ENCODE data around the gene UST.
"Not testable (repeated sequence)": the region's sequence is repeated elsewhere in the genome, so short reads cannot be mapped to it uniquely, and the experiment has no call there.

Gene UST

DNA sequence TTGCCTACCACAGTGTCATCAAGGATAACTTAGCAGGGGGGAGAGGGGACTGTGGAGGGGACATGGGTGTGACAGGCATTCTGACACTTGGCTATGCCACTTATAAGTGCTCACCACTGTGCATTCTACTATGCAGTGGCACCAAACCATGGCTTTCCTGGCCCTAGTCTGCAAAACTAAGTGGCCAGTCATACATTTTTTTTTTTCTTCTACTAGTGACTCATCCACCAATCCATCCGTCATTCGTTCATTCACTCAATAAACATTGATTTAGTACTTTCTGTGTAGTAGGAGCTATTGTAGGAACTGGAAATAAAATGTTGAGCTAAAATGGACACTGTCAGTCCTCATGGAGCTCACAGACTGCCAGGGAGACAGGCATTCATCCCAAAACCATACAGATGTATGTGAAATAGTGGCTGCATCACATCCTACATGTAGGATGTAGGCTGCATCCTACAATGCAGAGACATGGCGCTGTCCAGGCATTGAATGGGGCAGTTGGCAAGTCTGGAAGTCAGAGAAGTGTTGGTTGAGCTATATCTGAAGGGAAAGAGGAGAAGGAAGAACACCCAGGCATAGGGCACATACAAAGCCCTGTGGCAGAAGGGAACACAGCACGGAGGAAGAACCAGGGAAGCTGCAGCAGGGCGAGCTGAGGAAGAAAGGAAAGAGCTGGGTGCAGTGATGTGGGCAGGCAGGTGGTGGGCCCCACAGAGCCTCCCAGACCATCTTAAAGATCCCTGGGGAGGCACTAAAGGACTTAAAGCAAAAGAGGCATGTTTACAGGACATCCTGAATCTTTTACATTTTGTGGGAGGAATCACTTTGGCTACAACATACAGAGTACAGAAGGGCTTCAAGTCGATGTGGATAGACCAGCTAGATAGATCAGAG is 224.4 kb downstream of the UST start:
- no peak for DNase-seq

DNA sequence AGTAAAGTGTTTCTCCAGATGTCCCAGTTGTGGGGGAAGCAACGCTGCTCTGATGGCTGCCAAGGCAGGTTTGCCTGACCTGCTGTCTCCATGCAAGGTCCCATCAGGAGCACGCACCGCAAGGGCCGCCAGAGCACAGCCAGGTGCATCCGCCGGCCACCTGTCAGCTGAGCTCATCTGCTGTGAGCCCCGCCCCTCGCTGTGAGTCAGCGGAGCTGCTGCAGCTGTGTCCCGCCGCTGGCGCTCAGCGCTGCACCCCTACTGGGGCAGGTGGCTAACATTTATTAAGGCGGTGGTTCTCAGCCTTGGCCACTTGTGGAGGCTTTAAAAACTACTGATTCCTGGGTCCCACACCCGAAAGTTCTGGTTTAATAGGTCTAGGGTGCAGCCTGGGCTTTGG is 225.7 kb downstream of the UST start:
- DNase-seq: peak in 1 of 56 donors; percentile 10

DNA sequence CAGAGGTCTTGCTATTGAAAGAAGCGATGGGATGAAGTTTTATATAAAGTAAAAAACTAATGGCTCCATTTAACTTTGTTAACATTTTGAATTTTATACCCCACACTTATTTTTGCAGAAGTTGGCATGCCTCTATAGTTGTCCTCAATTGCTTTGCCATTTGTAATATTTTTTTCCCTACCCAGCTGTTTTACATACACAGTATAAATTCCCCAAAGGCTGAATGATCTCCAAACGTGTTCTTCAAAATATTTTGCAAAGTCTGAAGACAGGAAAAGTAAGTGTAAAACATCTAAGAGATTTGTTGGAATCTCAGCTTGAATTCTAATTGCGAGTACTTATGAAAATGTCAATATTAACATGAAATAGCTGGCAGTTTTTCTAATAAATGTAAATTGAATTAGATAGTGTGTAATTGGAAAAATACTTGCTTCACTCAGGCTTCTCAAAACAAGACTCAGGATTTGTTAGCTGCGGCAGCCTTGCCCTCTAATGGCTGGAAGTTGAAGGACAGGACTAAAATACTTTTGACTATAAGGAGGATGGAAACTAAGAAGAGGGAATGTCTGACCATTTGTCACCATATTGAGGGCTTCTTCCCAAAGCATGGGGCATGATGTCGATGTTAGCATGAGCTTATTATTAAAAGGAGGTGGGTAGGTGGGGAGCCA is 226.8 kb downstream of the UST start:
- peak in 18 of 56 donors; percentile 3 to 56 (median 12) for DNase-seq

DNA sequence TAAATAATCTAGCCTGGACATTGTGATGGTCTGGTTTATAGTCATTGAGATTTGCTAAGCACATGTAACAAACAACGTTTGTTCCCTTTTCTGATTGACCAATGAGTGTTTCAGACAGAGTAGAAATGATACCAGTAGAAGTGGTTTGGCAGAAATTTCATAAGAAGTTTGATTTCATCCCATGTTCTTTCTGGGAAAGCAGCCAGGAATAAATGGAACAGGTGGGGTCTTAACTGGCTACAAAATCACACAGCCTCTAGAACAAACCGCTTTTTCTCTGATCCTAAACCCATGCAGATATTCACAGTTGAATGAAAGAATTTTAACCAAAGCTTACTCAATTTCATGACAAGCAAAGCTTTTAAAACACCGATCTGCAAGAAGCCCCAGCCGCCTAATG is 227.5 kb downstream of the UST start:
- no peak for DNase-seq

DNA sequence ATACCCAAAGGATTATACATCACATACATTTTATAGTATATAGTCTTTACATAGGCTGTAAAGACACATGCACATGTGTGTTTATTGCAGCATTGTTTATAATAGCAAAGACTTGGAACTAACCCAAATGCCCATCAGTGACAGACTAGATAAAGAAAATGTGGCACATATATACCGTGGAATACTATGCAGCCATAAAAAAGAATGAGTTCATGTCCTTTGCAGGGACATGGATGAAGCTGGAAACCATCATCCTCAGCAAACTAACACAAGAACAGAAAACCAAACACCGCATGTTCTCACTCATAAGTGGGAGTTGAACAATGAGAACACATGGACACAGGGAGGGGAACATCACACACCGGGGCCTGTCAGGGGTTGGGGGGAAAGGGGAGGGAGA is 231.5 kb downstream of the UST start:
- not testable (repeated sequence) for DNase-seq

DNA sequence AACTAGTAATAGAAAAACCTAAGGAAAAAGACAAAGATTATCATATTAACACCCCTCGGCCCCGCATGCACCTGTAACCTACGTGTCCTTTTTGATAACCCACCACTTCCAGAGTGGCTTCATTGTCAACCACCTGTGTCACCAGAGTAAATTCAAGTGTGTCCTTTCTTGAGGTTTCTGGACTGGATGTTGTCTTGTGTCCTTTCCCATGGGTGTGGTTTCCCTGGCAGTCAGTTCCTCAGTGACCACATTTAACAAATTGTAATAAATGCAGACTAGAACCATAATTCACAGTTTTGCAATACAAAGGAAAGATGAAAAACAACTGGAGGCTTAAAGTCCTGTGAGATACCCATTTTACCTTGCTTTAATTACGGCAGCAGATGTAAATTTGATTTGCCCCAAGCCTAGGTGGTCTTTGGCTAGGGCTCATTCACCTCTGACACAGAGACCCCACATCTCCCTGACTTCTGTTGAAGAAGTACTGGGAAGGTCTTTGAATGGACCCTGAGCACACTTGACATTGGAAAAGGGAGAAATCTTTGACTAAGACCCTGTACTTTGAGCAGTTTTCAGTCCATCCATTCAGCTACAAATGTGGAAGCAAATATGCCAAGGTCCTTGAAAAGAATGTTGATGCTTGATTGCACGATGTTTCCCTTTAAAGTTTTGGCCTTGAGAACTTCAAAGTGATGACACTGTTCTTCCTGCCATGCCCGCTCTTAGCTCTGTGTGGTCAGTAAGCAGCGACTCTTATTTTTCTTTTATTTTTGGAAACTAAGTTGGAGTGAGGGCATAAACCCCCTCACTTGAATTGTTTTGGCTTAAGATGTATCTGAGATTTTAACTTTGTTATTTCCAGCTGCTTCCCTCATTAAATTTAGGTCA is 232.4 kb downstream of the UST start:
- DNase-seq: no peak

DNA sequence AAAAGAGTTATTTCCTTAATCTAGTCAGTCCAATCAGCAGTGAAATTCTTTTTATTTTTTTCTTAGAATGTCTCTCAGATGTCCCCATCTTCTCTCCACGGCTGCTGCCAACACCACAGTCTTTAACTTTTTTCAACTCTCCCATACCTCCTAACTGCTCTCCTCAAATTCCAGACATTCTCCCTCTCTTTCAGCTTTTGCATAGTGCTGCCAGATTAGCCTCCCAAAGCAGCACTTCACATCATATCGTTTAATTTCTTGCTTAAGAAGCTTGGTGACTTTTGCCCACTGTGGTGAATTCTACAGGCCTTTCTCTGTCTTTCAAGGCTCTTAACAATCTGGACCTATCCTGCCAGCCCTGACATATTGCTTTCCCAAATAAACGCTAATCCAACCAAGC is 233.4 kb downstream of the UST start:
- no peak for DNase-seq

DNA sequence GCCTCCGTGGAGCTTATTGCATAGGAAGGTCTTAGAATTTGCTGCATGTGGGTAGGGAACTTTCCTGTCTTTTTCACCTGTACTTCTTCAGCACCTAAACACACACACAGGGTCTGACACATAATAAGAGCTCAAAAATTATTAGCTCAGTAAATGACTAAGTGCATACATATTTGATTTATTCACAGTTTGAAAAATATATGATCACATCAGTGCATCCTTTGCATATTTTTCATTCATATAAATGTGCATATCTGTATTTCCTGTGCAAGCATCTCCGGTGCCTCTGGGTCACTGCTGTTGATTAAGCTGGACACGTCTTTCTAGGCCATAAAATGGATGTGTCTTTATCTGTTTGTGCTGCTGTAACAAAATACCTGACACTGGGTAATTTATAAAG is 234.7 kb downstream of the UST start:
- no peak for DNase-seq

DNA sequence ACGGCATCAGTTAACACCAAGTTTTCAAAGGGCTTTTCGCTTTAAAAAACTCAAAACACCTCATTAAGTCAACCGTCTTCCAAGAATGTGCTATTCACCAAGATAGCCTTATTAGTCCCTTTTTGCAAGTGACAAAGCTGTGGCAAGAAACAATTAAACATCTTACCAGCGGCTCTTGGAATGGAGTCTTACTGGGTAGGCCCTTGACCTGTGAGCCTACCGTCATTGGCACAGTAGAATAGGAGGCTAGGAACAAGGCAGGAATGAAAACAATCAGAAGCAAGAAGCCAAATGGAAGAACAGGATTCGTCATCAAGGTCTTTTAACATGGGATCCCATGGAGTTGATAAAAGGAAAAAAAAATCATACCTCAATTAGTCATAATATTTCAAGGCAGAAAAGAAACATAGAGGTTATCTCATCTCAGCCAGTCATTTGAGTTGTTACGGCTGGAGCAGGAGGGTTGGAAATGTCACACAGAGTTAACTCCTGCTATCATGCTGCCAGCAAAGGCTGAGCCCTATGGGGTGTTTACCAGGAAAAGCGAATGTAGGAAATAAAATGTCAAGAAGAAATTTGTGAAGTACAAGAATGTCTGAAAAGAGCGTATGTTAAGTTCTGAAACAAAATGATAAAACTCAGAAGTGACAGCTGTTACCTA is 236.4 kb downstream of the UST start:
- no peak for DNase-seq

DNA sequence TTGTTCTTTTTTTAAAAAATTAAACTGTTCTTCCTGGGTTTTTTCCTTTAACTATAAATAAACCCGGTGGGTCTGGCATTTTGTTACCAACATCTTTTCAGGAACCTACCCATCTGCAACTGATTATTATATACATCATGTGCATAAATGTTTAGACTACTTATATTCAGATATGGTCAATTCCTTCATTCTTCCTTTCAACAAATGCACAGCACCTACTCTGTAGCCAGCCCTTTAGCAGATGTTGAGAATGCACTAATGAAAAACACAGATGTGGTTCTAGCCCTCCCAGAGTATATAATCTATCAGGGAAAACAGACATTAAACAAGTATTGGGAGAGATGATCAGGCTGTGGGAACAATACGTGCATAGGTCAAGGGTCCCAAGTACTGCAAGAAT is 237.1 kb downstream of the UST start:
- DNase-seq: no peak

DNA sequence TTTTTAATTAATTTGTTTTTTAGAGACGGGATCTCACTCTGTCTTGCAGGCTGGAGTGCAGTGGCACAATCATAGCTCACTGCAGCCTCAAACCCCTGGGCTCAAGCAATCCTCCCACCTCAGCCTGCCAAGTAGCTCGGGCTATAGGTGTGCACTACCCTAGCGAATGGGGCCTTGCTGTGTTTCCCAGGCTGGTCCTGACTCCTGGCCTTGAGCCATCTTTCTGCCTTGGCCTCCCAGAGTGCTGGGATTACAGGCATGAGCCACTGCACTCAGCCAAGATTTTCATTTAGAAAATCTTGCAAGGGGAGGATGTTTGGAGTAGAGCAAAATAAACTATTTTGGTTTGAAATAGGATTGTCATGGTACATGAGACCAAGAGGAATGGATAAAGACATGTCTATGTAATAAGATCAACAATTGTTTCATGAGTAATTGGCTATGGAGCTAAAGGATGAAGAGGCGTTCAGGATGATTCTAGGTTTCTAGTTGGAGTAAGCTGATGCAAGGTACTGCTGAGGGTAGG is 237.8 kb downstream of the UST start:
- DNase-seq: no peak

DNA sequence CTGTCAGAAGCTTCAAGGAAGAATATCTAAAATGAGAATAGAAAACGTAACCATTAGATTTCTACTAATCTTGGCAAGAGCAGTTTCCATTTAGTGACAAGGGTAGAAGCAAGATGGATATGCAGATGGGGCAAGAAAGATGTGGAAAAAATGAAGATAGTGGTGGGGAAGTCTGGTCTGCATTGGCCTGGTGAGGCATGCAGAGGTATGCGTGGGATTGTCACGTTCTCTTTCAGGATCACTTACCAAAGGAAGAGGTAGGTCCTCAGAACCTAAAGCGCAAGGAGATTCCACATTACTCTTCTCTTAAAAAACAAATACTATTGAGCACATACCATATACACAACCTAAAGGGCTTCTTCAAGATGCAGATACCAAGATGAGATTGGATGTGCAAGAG is 238.7 kb downstream of the UST start:
- DNase-seq: no peak

DNA sequence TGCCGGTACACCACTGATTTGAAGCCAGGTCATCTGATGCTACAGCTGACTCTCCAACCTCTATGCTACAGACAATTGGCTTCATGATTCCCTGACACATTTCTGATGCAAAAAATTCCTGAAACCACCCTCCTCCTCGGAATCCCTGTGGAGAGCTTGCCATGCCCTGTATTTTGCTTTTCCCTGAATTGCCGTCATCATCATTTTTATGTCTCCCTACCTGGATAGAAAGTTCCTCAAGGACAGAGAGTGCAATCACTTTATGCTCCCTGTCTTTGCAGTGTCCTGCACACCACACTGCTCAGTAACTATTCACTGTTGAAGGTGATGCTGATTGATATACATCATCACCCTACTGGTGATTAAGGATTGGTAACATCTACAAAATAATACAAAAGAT is 239.8 kb downstream of the UST start:
- no peak for DNase-seq

DNA sequence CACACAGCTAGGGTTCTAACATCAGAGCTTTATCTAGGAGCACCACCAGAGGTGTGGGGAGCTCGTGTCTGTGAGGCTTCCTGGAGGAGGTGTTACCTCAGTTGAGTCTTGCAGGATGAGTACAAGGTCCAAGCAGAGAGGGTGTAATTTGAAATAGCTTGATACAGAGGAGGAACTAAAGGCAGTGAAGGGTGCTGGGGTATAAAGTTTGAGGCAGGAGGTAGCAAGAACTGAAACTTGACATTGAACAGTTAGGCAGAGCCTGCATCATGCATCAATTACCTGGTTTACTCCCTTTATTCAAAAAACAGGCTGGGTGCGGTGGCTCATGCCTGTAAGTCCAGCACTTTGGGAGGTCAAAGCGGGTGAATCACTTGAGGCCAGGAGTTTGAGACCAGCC is 241.2 kb downstream of the UST start:
- DNase-seq: no peak

DNA sequence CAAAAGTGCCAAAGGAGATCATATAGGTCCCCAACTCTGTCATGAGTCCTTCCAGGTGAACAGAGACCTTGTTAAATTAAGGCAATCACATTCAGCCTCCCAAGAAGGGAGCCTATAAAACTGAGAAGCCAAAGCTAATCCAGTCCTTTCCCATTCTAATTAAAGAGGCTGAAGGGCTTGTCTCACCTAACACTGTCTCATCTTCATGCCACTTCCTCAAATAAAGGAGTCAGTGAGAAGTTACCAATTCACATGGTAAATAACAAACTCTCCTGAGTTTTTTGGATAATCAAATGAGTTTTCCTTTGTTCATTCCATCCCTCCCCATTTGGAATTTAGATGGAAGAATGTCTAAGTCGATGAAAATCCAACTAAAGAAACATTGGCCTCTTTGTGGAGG is 242.8 kb downstream of the UST start:
- no peak for DNase-seq

DNA sequence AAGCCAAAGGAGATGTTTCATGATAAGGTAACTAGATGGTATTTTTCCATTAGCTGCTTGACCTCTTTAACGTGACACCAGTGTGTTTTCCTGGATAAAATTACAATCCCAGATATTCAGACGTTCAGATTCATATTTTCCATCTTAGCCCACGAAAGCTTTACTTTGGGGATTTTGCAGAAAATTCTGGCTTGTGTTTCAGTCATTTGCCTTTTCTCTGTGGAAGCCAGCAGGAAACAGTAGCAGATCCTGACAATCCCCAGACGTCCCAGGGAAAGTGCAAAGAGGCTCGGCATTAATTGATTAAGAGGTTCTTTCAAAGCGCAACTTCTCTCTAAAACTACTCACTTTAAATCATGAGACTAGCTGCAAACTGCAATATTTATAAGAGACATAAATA is 243.6 kb downstream of the UST start:
- no peak for DNase-seq

DNA sequence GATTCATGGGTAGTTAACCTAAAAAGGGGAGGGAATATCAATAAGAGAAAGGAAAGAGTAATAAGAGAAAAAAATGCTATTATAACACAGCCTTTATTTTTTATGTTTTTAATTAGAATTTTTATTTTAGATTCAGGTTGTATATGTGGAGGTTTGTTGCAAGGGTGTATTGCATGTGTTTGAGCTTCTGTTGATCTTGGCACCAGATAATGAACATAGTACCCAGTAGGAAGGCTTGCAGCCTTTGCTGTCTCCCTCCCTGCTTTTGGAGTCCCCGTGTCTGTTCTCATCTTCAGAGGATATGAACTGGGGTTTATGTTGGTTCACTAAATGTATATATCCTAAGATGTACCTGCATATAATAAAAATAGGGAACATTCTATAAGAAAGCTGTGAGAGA is 250.0 kb downstream of the UST start:
- no peak for DNase-seq

DNA sequence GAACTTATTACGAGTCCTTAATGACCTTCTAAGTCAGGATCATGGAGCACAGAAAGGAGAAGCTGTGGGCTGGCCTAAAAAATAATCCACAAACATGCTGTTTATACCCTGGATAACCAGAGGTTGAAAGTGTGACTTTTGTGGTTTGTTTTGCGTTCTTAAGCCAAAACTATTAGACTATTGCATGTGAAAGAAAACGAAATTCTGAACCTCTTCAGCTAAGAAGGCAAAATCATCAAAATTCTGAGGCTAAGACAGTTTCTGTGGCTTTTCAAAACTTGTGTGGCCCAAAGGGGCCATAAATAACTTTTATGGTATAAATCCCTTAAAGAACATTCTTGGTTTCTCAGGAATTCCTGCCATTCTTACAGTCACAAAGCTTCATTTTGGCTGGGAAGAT is 251.0 kb downstream of the UST start:
- DNase-seq: no peak

DNA sequence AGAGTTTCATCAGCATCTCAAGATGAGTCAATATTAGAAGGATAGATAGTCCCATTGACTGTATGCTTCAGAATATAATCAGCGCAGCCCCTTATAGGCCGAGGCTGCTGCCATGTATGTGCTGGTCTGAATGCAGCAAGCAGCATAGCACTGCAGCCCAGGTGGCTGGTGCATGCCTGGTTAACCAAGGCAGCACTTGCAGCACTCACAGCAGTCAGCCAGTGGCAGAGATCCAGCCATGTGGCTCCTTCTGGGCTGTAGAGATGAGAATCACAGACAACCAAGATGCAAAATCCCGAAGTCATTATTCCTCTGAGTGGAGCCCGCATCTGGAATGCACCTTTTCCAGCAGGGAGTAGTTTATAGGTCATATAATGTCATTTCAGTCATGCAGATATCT is 251.9 kb downstream of the UST start:
- no peak for DNase-seq

DNA sequence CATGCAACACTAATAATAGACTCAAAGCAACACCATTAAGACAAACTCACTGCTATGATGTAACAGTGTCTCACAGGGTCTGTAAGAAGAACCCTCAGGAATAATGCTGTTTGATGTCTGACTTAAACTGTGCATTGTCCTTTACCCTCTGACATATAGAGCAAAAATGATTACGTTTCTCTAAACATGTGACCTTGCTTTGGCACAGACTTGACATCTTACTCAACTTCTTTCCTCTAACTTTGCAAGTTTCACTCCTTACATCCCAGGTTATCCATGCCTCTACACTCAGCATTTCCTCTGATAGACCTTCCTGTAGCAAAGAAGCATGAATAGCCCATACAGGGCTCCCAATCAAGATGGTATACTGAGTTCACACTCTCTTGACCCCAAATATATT is 252.7 kb downstream of the UST start:
- DNase-seq: no peak

DNA sequence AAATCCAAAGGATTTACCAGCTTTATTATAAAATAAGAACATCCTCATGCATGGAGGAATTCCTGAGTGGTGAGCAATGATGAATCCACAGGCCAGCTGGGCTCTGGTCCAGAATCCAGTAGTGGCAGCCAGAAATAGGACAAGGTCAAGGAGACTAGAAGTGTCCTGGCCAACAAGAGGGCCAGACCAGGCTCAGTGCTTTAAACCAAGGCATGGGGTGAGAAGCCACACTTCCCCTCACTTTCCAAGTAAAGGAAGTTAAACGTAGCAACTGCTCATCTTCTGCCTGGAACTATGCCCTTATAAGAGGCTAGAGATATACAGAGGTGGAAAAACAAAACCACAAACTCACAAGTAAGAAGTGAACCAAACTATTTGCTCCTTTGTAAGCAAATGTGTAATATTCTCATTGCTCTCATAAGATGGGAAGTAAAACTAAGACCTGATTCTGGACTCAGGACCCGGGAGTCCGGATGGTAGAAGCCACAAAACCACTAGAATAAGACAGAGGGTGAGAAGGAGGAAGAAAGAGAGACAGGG is 253.2 kb downstream of the UST start:
- peak in 2 of 56 donors; percentile 15 to 23 for DNase-seq

Measured in nucleus accumbens (tissue), 56 donors.